Fibroblast of the conjunctiva (primary cell): ENCODE results near the gene PEX7.
"Not testable (repeated sequence)": the region's sequence is repeated elsewhere in the genome, so short reads cannot be mapped to it uniquely, and the experiment has no call there.

Experiments used
- DNase-seq: peaks from one replicate; pipeline ENCODE4 v3.0.0-alpha.2; 2010; ENCODE audit warnings: low read depth

The PEX7 gene

DNA sequence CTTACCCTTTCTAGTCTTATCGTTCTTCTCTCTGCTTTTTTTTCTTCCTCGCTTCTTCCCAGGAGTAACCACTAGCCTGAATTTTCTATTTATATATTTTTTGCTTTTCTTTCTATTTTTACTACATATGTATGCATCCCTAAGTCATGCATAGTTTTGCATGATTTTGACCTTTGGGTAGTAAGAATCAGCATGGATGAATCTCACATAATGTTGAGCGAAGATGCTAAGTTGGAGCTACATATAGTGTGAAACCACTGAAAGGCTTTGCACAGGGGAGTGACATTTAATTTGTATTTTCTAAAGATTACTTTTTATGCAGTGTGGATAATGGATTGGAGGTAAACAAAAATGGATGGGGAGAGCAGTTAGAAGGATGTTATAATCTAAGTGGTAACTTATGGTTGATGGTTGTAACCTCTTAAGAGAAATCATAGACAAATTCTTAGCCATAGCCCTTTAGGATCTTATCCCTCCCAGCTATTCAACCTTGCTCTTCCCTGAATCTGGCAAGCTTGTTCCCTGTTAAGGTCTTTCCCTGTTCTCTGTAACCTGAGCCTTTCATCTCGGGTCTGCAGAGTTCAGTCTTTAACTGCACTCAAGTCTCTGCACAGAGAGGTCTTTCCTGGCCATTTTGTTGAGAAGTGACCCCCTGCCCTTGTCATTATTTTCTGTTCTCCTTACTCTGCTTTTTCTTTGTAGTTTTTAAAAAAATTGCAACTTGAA lies 18.0 kb downstream of the PEX7 start:
- DNase-seq: no peak

DNA sequence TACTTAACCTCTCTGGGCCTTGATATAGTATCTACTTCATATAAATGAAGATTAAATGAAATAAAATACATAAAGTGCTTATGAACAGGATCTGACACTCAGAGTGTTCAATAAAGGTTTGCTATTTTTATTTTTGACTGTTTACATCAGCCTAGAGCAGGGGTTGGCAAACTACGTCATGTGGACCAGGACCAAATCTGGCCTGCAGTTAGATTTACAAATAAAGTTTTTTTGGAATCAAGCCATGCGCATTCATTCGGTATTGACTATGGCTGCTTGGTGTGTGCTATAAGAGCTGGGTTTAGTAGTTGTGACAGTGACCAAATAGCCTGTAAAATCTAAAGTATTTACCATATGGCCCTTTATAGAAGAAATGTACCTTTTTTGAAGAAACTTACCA lies 20.8 kb downstream of the PEX7 start:
- no peak for DNase-seq

DNA sequence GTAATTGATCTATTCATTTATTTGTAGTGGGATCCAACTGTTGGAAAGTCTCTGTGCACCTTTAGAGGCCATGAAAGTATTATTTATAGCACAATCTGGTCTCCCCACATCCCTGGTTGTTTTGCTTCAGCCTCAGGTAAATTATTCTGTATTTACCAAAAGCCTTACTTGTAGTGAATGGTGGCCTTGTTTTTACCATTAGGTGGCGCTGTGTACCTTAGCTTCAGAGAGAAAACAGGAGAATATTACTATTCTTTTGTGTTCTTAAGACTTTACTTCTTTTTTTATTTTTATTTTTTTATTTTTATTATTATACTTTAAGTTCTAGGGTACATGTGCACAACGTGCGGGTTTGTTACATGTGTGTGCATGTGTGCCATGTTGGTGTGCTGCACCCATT lies 23.7 kb downstream of the PEX7 start:
- DNase-seq: peak; percentile 39

DNA sequence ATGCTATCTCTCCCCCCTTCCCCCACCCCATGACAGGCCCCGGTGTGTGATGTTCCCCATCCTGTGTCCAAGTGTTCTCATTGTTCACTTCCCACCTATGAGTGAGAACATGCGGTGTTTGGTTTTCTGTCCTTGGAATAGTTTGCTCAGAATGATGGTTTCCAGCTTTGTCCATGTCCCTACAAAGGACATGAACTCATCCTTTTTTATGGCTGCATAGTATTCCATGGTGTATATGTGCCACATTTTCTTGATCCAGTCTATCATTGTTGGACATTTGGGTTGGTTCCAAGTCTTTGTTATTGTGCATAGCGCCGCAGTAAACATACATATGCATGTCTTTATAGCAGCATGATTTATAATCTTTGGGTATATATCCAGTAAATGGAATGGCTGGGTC lies 24.1 kb downstream of the PEX7 start:
- DNase-seq: not testable (repeated sequence)

DNA sequence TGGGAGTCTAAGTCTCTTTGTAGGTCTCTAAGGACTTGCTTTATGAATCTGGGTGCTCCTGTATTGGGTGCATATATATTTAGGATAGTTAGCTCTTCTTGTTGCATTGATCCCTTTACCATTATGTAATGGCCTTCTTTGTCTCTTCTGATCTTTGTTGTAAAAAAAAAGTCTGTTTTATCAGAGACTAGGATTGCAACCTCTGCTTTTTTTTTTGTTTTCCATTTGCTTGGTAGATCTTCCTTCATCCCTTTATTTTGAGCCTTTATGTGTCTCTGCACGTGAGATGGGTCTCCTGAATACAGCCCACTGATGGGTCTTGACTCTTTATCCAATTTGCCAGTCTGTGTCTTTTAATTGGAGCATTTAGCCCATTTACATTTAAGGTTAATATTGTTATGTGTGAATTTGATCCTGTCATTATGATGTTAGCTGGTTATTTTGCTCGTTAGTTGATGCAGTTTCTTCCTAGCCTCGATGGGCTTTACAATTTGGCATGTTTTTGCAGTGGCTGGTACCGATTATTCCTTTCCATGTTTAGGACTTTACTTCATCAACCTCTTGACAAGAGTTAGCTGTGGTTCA lies 27.7 kb downstream of the PEX7 start:
- DNase-seq: not testable (repeated sequence)

DNA sequence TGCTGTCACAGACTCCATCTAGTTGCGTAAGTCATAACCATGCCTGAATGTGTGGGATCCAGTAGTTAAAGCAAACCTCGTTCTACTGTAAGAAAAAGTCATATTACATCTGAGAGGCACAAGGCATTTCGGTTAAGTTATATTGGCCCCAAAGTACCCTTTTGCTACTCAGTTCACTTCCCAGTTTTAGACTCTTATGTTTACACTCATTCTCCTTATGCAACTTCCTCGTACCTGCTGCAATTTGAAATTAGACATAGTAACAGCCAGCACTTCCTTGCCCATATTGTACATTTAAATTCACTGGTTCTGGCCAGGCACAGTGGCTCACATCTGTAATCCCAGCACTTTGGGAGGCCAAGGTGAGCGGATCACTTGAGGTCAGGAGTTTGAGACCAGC lies 37.0 kb downstream of the PEX7 start:
- no peak for DNase-seq

DNA sequence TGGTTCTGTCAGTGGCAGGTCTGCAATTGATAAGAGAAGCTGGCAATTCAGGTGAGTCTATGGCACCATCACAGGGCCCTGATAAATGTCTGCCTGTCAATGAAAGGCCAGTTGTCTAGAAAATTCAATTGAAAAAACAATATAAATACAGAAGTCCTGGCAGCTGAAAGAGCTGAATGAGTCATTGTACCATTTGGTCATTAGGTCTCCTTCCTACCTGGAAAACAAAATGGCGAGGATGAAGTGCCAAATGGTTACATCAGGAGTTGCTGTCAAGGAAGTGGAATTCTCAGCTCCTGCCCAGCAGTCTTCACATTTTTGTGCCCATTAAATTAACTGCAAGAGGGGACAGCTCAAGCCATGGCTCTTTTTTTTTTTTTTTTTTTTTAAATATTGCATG lies 37.7 kb downstream of the PEX7 start:
- no peak for DNase-seq

DNA sequence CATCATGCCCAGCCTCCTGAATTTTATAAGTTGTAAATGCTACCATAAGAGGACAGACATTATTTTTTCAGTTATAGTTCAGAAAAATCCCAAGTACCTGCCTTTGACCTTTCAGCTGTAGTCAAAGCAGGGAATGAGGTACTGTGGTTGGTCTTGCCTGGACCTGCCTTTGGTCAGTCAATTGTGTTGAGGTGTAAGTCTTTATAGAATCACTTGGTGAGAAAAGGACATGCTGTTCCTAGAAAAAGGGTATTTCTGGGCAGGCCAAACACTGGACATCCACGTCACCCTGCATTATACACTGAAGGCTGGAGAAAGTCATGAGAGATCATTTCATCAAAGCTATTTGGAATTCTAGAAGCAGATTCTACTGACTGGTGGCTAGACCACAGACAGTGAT lies 40.3 kb downstream of the PEX7 start:
- DNase-seq: no peak

DNA sequence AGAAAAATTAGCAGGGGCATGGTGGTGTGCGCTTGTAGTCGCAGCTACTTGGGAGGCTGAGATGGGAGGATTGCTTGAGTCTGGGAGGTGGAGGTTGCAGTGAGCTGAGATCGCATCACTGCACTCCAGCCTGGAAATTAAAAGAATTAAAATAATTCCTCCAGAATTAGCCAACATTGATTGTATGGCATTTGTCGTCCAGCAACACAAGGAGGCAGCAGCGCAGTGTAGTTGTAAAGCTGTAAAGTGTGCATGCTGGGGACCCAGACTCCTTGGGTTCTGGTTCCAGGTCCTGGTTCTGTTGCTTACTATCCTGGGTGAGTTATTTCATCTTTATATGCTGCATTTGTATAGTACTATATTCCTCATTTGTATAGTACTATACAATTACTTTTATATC lies 41.4 kb downstream of the PEX7 start:
- no peak for DNase-seq

DNA sequence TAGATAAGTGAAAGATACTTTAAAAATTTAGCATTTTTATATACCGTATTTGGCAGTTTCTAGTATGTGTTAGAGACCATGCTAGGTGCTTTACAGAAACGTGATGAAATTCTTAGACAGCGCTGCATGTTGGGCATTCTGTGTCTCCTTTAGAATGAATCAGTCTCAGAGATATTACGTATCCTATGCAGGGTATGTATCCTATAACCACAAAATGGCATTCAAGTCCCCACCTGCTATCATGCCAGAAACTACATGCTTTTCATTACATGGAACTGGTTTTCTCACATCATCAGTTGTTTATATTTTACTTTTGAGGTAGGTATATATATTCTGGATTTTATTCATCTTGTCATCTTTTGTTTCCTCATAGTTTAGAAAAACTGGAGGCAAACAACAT lies 42.3 kb downstream of the PEX7 start:
- DNase-seq: no peak

DNA sequence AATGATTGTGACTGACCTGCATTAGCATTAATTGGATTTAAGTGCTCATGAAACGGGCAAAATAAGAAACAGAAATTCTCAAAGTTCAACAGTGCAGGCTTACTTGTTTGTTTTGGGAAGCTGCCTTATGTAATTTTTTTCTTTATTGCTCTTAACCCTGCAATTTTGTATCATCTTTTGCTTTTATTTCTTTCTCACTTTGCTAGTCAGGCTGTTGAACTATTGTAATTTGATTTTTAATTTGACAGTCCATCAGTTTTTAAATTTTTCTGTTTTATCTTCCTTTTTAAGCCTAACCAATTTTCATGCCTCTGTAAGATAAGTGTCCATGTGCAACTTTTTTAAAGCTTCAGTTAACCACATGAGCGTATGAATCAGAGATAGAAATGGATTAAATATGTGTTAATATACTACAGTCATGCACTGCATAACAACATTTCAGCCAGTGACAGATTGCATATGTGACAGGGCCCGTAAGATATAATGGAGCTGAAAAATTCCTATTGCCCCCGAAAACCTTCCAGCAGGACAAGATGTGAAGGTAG lies 44.6 kb downstream of the PEX7 start:
- no peak for DNase-seq

DNA sequence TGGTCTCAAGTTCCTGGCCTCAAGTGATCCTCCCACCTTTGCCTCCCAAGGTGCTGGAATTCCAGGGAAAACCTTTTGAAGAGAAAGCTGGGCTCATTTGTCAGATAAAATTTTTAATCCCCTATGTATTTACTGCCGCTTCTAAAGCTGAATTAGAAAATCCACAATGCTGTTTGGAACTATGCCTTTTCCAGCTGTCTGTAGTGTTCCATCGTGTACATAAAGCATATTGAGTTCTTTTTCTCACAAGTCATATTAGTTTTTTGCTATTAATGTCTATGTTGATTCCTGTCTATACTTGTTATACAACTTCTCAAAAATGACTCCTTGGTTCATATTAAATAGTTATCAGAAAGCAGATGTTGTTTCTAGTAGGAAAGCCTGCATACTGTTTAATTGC lies 47.1 kb downstream of the PEX7 start:
- no peak for DNase-seq

DNA sequence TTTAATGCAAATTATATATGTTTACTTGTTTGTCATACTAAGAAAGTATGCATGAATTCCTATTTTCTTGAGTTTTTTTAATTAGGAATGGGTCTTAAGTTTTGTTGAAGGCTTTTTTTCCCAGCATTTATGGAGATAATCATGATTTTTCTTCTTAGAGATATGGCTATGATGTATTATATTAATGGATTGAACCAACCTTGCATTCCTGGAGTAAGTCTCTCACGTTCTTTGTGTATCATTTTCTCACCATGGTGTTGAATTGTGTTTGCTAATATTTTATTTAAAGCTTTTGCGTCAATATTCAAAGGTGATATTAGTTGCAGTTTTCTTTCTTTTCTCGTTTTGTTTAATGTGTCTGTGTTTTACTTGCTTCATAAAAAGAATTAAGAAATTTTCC lies 51.4 kb downstream of the PEX7 start:
- no peak for DNase-seq

DNA sequence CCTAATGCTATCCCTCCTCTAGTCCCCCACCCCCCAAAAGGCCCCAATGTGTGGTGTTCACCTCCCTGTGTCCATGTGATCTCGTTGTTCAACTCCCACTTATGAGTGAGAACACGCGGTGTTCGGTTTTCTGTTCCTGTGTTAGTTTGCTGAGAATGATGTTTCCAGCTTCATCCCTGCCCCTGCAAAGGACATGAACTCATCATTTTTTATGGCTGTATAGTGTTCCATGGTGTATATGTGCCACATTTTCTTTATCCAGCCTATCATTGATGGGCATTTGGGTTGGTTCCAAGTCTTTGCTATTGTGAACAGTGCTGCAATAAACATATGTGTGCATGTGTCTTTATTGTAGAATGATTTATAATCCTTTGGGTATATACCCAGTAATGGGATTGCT lies 54.1 kb downstream of the PEX7 start:
- DNase-seq: not testable (repeated sequence)

DNA sequence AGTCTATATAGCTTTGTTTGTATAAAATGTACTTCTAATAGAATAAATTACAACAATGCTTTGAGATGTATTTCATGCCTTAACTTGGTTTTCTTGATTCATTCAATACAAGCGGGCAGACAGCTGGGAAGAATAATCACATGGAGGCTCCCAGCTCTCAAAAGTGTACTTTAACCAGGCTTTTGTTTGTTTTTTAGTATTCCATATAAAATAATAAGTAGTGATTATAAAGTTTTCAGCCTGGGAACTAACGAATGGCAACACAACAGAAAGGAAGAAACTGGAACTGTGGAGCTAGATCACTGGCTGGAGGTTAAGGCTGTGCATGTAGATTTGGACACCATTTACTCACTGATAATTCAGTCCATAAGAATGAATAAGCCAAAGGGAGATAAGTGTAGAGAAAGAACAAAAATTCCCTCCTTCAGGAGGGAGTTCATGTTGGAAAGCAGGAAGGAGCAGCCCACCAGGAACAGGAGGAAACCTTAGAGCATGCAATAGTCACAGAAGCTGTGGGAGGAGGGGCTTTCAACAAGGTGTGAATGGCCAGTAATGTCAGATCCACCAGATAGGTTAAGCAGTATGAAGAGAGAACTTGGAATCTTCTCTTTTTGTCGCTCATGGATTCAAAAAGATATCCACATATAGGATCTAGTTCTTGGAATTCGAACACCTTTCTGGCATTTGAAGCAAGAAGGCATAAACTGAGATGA lies 58.5 kb downstream of the PEX7 start:
- no peak for DNase-seq

DNA sequence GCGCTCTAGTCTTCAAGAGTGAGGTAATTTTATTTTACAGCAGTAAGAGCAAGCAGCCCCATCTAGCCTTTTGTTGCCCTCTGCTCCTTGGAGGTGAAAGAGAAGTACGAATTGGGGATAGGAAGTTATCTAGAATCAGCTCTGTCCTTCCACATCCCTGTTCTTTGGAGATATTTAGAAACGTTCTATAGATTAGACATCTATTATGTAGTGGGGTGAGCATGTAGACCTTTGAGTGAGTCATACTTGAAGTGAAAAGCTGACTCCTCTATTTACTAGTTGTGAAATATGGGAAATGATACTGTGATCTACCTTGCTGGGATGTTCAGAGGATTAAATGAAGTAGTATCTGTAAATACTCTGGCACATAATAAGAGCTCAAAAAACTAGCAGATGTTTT lies 63.7 kb downstream of the PEX7 start:
- DNase-seq: no peak

DNA sequence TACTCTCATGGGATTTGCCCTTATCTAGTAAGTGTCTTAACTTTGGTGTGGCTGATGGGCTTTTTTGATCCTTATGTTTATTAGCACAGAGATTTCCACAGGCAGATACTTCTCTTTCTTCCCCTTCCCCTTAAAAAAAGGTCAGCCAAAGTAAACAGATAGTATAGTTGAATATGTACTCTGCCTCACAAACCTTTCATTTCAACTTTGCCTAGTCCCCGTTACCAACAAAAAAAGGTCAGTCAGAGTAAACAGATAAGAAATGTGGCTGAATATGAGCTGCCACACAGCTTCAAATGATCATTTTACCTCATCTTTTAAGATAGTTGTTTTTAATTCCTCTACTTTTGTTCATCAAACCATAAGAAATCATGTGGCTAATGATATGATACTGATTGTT lies 65.6 kb downstream of the PEX7 start:
- no peak for DNase-seq

DNA sequence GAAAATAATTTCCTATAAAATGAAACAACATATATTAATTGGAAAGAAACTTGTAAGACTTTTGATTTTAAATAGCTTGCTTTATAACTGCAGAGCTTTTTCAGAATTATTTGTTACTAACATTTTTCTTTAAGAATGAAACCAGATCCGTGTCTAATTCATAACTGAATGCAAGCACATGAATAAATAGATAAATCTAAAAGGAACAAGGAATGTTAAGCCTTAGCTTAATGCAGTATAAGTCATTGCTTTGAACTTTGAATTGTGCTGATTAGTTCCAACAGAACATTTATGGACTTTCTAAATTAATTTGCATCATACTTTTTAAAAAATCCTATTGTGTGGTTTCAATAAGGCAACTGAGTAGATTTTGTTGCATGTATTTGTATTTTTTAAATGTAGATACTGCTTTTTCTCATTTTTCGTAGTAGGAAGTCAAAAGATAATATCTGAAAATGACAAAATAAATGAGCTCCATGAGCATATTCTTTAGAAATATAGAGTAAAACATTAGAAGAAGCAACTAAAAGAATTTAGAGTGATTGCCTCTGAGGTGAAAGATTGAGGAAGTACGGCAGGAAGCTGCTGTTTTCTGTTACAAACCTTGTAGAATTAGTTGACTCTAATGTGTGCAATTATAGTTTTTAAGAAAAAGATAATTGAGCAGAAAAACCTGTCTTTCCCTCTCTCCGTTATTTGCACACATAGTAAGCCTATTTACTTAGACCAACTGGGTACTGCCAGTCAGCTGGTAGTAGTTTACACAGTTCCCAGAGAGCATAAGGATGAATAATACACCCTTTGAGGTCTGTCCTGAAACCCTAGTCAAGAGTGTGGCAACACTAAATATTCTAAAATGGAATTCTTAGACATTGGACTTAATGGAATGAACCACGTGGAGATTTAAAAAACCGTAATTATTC lies 67.1 kb downstream of the PEX7 start:
- DNase-seq: no peak

DNA sequence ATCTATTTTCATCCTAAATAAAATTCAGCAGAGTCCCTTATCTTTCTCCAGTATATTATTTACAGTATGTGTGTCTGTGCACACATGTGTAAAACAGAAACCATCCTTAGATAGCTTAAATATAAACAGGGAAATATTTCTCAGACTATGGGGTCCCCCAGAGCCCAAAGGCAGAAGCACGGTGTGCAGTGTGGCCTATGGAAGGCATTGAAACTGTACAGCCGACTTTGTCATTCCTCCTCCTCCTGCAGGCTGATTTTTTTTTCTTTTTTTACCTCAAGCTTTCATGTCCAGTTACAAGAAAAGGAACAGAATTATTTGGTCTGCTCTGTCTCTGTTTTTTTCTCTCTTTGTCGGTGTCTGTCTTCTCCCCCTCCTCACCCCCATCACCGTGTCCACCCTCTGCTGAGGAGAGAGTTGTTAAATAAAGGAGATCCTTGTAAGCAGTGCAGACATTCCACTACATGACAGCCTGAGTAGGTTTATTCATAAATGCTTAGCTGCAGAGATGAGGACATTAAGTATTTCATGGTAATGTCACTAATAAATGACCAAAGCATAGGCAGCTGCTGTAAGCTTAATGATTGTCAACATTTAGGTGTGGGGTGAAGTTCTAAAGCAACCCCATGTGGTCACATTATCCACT lies 67.9 kb downstream of the PEX7 start:
- no peak for DNase-seq

DNA sequence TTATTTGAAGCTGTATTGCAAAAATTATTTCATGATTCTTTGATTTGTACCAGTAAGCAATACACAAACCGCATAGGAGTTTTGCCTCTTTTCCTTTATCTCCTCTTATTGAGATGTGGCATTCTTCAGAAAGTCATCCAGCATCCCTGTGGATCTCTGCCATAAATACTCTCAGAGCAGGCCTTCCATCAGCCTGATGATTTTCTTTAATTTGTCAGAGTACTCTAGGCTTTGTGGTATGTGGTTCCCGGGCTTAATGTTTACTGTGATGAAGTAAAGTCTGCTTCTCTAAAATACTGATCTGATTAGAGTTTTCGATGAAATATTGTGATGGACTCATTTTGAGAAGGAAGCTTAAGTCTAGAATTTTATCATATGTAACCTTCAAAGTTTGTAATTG lies 68.6 kb downstream of the PEX7 start:
- no peak for DNase-seq

DNA sequence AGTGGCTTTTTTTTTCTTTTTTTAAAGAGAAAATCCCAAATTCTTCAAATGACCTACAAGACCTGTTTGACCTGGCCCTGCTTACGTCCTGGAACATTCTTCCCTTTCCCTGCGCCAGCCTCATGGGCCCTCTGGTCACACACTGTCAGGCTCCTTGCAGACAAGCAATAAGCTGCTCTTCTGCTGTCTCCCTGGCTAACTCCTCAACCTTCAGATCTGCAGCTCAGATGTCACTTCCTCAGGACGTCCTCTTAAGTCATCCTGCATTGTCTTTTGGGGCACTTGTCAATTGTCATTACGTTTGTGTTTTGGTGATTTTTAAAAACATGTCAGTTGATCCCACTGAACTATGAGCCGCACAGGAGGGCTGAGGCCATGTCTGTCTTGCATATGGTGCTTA lies 70.8 kb downstream of the PEX7 start:
- no peak for DNase-seq

DNA sequence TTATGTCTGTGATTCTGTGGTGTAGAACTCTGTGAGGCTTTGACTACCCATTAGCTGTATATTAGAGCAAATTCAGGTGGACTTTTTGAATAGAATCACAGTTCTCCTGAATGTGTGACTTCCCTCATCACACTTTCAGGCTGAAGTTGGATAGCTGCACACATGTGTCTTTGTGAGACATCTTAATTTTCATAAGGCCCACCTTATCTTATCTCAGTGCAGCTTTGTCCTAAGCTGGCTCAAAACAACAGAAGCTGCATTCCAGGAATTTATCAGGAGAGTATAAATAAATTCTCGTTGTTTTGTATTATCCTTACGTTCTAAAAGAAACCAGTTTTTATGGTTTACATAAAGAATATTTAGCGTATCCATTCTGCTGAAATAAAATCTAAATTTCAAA lies 73.5 kb downstream of the PEX7 start:
- no peak for DNase-seq
